Measurements from ENCODE around the gene SLC16A11.

DNA sequence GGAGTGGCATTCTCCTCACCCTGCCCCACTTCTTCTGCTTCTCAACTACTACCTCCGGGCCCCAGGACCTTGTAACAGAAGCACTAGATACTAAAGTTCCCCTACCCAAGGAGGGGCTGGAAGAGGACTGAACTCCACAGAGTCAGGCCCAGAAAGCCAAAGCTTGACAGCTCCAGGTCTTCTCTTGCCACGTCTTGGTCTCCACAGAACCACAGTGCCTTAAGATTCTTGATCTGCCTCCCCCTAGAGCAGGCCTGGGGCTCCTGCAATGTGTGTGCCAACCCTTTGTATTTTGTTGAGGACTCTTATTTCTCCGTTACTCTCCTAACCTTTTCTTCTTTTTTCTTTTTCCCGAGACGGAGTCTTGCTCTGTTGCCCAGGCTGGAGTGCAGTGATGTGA is 4.1 kb downstream of the SLC16A11 start:
- no peak for TF ChIP-seq CTCF (IDR thresholded peaks at IDR 0.05)
- no peak for TF ChIP-seq EZH2 (IDR thresholded peaks at IDR 0.05; ENCODE audit: borderline replicate concordance, insufficient read depth, low read depth, low read length, poor library complexity, severe bottlenecking)

Measured in B cell (primary cell).